H1 (cell line): Measurements from ENCODE around the gene HBS1L. TPM values are rescaled to one million over a fixed set of nuclear protein-coding genes. Genes with fewer than 3 reads are reported as not detected.

ENCODE experiments used
- CTCF ChIA-PET: fragments of 300-600 bp; sonication (Branson Sonifier 250); formaldehyde crosslinking; loops from one replicate; lab custom pipeline; 2021; ENCODE audit not compliant: partially characterized antibody; lab: Charles Lee
- POLR2A ChIA-PET: fragments of 300-600 bp; sonication (Branson Sonifier 250); formaldehyde crosslinking; loops from one replicate; lab custom pipeline; 2021; ENCODE audit warnings: inconsistent platforms; ENCODE audit not compliant: partially characterized antibody; lab: Charles Lee
- DNase-seq, 2 experiments: peaks; one replicate each; pipeline versions ENCODE4 v3.0.0 to v3.0.0-alpha.2; 2010 to 2022; ENCODE audit warnings: low spot score in 2 of 2, low read depth in 1 of 2, mixed read lengths in 1 of 2
- FAIRE-seq: peaks from 2 replicates; lab custom pipeline; 2011; peaks lifted over from hg19 to GRCh38; lab: Jason Lieb, UNC
- H2AFZ ChIP-seq: 2 replicates; pipeline ENCODE4 v1.8.1; 2012; ENCODE audit warnings: low read length, inconsistent platforms
- H2AK5ac ChIP-seq: 2 replicates; pipeline ENCODE4 v1.6.1; 2013; ENCODE audit warnings: low read depth, low read length
- H2BK120ac ChIP-seq: replicated peaks from 2 replicates; pipeline ENCODE3; 2013; ENCODE audit warnings: low read depth, low read length, inconsistent platforms
- H2BK12ac ChIP-seq: 2 replicates; pipeline ENCODE4 v1.6.1; 2013; ENCODE audit warnings: low read depth, low read length
- H2BK15ac ChIP-seq: 2 replicates; pipeline ENCODE4 v1.6.1; 2013; ENCODE audit warnings: low read length
- H2BK20ac ChIP-seq: 2 replicates; pipeline ENCODE4 v1.6.1; 2013; ENCODE audit warnings: low read length
- H2BK5ac ChIP-seq: 2 replicates; pipeline ENCODE4 v1.6.1; 2013; ENCODE audit warnings: low read depth, low read length
- H3K14ac ChIP-seq: 2 replicates; pipeline ENCODE4 v1.6.1; 2013; ENCODE audit warnings: inconsistent platforms; ENCODE audit not compliant: insufficient read length
- H3K18ac ChIP-seq: 2 replicates; pipeline ENCODE4 v1.6.1; 2013; ENCODE audit warnings: low read length; ENCODE audit errors: extremely low read depth
- H3K23ac ChIP-seq: 2 replicates; pipeline ENCODE4 v1.6.1; 2013; ENCODE audit warnings: inconsistent platforms; ENCODE audit not compliant: insufficient read length
- H3K23me2 ChIP-seq: 2 replicates; pipeline ENCODE4 v1.6.1; 2013; ENCODE audit warnings: low read depth, low read length
- H3K27ac ChIP-seq: 2 replicates; pipeline ENCODE4 v1.6.1; 2011; ENCODE audit warnings: low read depth, low read length, inconsistent platforms
- H3K27me3 ChIP-seq, 4 experiments: replicated peaks in 1 of 4; 1 replicate in 1 of 4; 2 replicates in 3 of 4; pipeline versions ENCODE4 v1.6.1 to v1.8.1; 2011 to 2013; ENCODE audit warnings: low read length in 3 of 4, mild to moderate bottlenecking in 3 of 4, inconsistent platforms in 2 of 4, mixed read lengths in 2 of 4, moderate library complexity in 1 of 4; ENCODE audit not compliant: control insufficient read depth in 3 of 4, insufficient read depth in 3 of 4; ENCODE audit errors: extremely low read depth in 1 of 4
- H3K36me3 ChIP-seq, 4 experiments: 2 replicates each; pipeline versions ENCODE4 v1.6.1 to v1.8.1; 2011 to 2013; ENCODE audit warnings: mild to moderate bottlenecking in 4 of 4, low read length in 3 of 4, moderate library complexity in 2 of 4, control low read depth in 1 of 4, inconsistent platforms in 1 of 4; ENCODE audit not compliant: insufficient read depth in 4 of 4, control insufficient read depth in 2 of 4
- H3K4ac ChIP-seq: replicated peaks from 2 replicates; pipeline ENCODE3; 2013; ENCODE audit warnings: low read length, low read depth, mixed read lengths, inconsistent platforms; ENCODE audit not compliant: insufficient read length
- H3K4me1 ChIP-seq, 4 experiments: replicated peaks in 1 of 4; 1 replicate in 1 of 4; 2 replicates in 3 of 4; pipeline versions ENCODE4 v1.6.1 to v1.8.1; 2011 to 2013; ENCODE audit warnings: low read length in 3 of 4, inconsistent platforms in 2 of 4, mixed read lengths in 1 of 4; ENCODE audit not compliant: insufficient read depth in 4 of 4, control insufficient read depth in 3 of 4
- H3K4me2 ChIP-seq, 2 experiments: 2 replicates each; pipeline versions ENCODE4 v1.6.1 to v1.8.1; 2011 to 2013; ENCODE audit warnings: low read depth in 2 of 2, low read length in 2 of 2, control low read depth in 1 of 2, inconsistent platforms in 1 of 2, mild to moderate bottlenecking in 1 of 2; ENCODE audit not compliant: insufficient read depth in 1 of 2
- H3K4me3 ChIP-seq, 4 experiments: fragments of 200-600, 300-600 bp in 1 of 4; sonication (generic), shearing (Covaris generic), sonication (Bioruptor Twin) in 1 of 4; 2 replicates each; pipeline versions ENCODE4 v1.5.1 to v1.8.1; 2011 to 2016; ENCODE audit warnings: low read length in 4 of 4, low read depth in 3 of 4, control low read depth in 2 of 4, inconsistent platforms in 2 of 4, mild to moderate bottlenecking in 2 of 4, mixed read lengths in 1 of 4, moderate library complexity in 1 of 4; ENCODE audit not compliant: insufficient read depth in 2 of 4; ENCODE audit errors: extremely low read depth in 1 of 4
- H3K56ac ChIP-seq: replicated peaks from 2 replicates; pipeline ENCODE3; 2013; ENCODE audit warnings: low read depth, mild to moderate bottlenecking, mixed read lengths, low read length, inconsistent platforms; ENCODE audit not compliant: insufficient read length
- H3K79me1 ChIP-seq: 2 replicates; pipeline ENCODE4 v1.6.1; 2013; ENCODE audit warnings: low read depth, low read length, control low read depth
- H3K79me2 ChIP-seq, 2 experiments: 2 replicates each; pipeline versions ENCODE4 v1.6.1 to v1.8.1; 2012 to 2013; ENCODE audit warnings: low read length in 2 of 2, mild to moderate bottlenecking in 2 of 2, inconsistent platforms in 1 of 2; ENCODE audit not compliant: insufficient read depth in 2 of 2, control insufficient read depth in 1 of 2
- H3K9ac ChIP-seq, 4 experiments: replicated peaks in 1 of 4; 1 replicate in 1 of 4; 2 replicates in 3 of 4; pipeline versions ENCODE4 v1.6.1 to v1.8.1; 2011 to 2013; ENCODE audit warnings: low read depth in 3 of 4, low read length in 3 of 4, control low read depth in 2 of 4, mild to moderate bottlenecking in 2 of 4, moderate library complexity in 2 of 4, inconsistent platforms in 1 of 4; ENCODE audit errors: extremely low read depth in 1 of 4
- H3K9me3 ChIP-seq, 2 experiments: 2 replicates each; pipeline versions ENCODE4 v1.6.1 to v1.8.1; 2012 to 2013; ENCODE audit warnings: mild to moderate bottlenecking in 2 of 2, moderate library complexity in 2 of 2, control low read depth in 1 of 2, inconsistent platforms in 1 of 2, low read depth in 1 of 2, low read length in 1 of 2, mixed read lengths in 1 of 2; ENCODE audit not compliant: insufficient read depth in 2 of 2
- H4K20me1 ChIP-seq, 2 experiments: replicated peaks in 1 of 2; 2 replicates each; pipeline versions ENCODE3 to v1.8.1; 2011 to 2013; ENCODE audit warnings: inconsistent platforms in 2 of 2, low read length in 2 of 2, mild to moderate bottlenecking in 1 of 2; ENCODE audit not compliant: insufficient read depth in 2 of 2, control insufficient read depth in 1 of 2
- H4K5ac ChIP-seq: 2 replicates; pipeline ENCODE4 v1.6.1; 2013; ENCODE audit warnings: low read length, low read depth, mixed read lengths, inconsistent platforms; ENCODE audit not compliant: insufficient read length
- H4K8ac ChIP-seq: 2 replicates; pipeline ENCODE4 v1.8.0; 2013; ENCODE audit warnings: mild to moderate bottlenecking, moderate library complexity, low read length, inconsistent platforms; ENCODE audit not compliant: insufficient read depth; ENCODE audit errors: extremely low read depth
- H4K91ac ChIP-seq: replicated peaks from 2 replicates; pipeline ENCODE3; 2013; ENCODE audit warnings: low read length, mixed read lengths, inconsistent platforms; ENCODE audit not compliant: insufficient read length
- CTCF ChIP-seq, 3 experiments: IDR thresholded peaks; 1 replicate in 2 of 3; 2 replicates in 1 of 3; pipeline versions ENCODE4 v1.5.1 to v1.6.1; 2011; ENCODE audit warnings: low read length in 3 of 3, mild to moderate bottlenecking in 3 of 3, inconsistent platforms in 2 of 3, low read depth in 1 of 3, moderate library complexity in 1 of 3; ENCODE audit not compliant: insufficient read depth in 1 of 3; ENCODE audit errors: control extremely low read depth in 1 of 3
- FOSL1 ChIP-seq: IDR thresholded peaks from 2 replicates; pipeline ENCODE4 v1.6.1; 2011; ENCODE audit warnings: mild to moderate bottlenecking, low read depth, low read length, moderate library complexity; ENCODE audit not compliant: insufficient read depth
- HDAC2 ChIP-seq, 2 experiments: fragments of 300-600 bp in 1 of 2; sonication (generic) in 1 of 2; IDR thresholded peaks; 2 replicates each; pipeline ENCODE4 v1.6.1; 2011 to 2012; ENCODE audit warnings: low read depth in 2 of 2, low read length in 2 of 2, mild to moderate bottlenecking in 2 of 2, moderate library complexity in 2 of 2, borderline replicate concordance in 1 of 2, inconsistent platforms in 1 of 2
- PHF8 ChIP-seq: fragments of 200-600 bp; sonication (generic); conservative IDR thresholded peaks from 2 replicates; pipeline ENCODE4 v1.7.1; 2012; ENCODE audit warnings: low read depth, mild to moderate bottlenecking, inconsistent platforms, low read length, moderate library complexity
- POLR2AphosphoS5 ChIP-seq: IDR thresholded peaks from 2 replicates; pipeline ENCODE4 v1.6.1; 2011; ENCODE audit warnings: low read depth, low read length
- POU5F1 ChIP-seq: IDR thresholded peaks from 2 replicates; pipeline ENCODE4 v1.6.1; 2011; ENCODE audit warnings: low read depth, mild to moderate bottlenecking, low read length, moderate library complexity
- RNF2 ChIP-seq: fragments of 200-900, 300-1000 bp; sonication (generic); IDR thresholded peaks from 2 replicates; pipeline ENCODE4 v1.7.1; 2016; ENCODE audit warnings: borderline replicate concordance, low read depth, mild to moderate bottlenecking, antibody characterized with exemption, low read length; ENCODE audit not compliant: poor library complexity, severe bottlenecking; ENCODE audit errors: missing control alignments
- SIN3A ChIP-seq, 2 experiments: IDR thresholded peaks in 1 of 2; conservative IDR thresholded peaks in 1 of 2; 2 replicates each; pipeline ENCODE4 v1.6.1; 2011 to 2012; ENCODE audit warnings: low read length in 2 of 2, improper control_type of control experiment in 1 of 2, low read depth in 1 of 2, mild to moderate bottlenecking in 1 of 2
- SUZ12 ChIP-seq: fragments of 200-600 bp; sonication (generic); IDR thresholded peaks from 2 replicates; pipeline ENCODE4 v1.6.1; 2012; ENCODE audit warnings: mild to moderate bottlenecking, inconsistent platforms, low read length, moderate library complexity, mixed read lengths
- TCF12 ChIP-seq: IDR thresholded peaks from 2 replicates; pipeline ENCODE4 v1.6.1; 2011; ENCODE audit warnings: low read depth, mild to moderate bottlenecking, low read length
- ZNF274 ChIP-seq: IDR thresholded peaks from 2 replicates; pipeline ENCODE4 v1.7.0; 2012; ENCODE audit warnings: low read length, borderline replicate concordance; ENCODE audit errors: extremely low read depth
- WGBS, 2 experiments: shearing (Covaris generic) in 1 of 2; methylation state at CpG; one replicate each; pipeline versions ENCODE4 v1.1.6 to v1.1.7; 2013 to 2015; ENCODE audit warnings: low lambda C conversion rate in 2 of 2, mixed read lengths in 2 of 2, inconsistent platforms in 1 of 2, low coverage in 1 of 2, missing lambda C conversion rate in 1 of 2; ENCODE audit not compliant: insufficient replicate concordance in 2 of 2, insufficient coverage in 1 of 2, insufficient read length in 1 of 2; ENCODE audit errors: extremely low coverage in 1 of 2, missing lambda C conversion rate in 1 of 2; 5-methylcytosine and 5-hydroxymethylcytosine counted together
- polyA plus RNA-seq, 7 experiments: library from polyadenylated mRNA; depleted of rRNA in 3 of 7; stranded (reverse) in 5 of 7; unstranded in 2 of 7; fragments of >200 nt in 5 of 7; fragments of 200-250 nt in 2 of 7; gene quantifications; 1 replicate in 5 of 7; 2 replicates in 1 of 7; 4 replicates in 1 of 7; pipeline versions ENCODE4 v1.2.1 to v1.2.3, GENCODE V29; 2011 to 2013; ENCODE audit warnings: missing spikeins in 2 of 7, mixed read lengths in 2 of 7
- total RNA-seq: library from RNA; stranded (reverse); fragmentation: NEBNext Ultra II Directional; extraction: Animal tissue kit (Norgen Biotek cat#: 25700); gene quantifications from 2 replicates; pipeline ENCODE4 v1.2.1, GENCODE V29; 2021

HBS1L gene
- total and polyA plus RNA-seq, 2 of the 8 experiments (the other 6 are each of a cell fraction or from before 2014, with no cell fraction given), result 28.1 to 97.1 TPM

GRCh38 chr6:135073217-135073616, 18.6 kb upstream of the HBS1L start:
- Histone ChIP-seq H4K91ac (no peak overlapping the region), H2BK20ac (no peak overlapping the region), H4K20me1 (no peaks in the 10 kb centered on the region), H3K9ac (no peak overlapping the region), H4K8ac (no peak overlapping the region), H3K4me2 (no peak overlapping the region), H3K4ac (no peak overlapping the region), H2BK5ac (no peak overlapping the region), H3K79me2 (no peaks in the 10 kb centered on the region), H2BK15ac (no peak overlapping the region), H3K4me1 (no peaks in the 10 kb centered on the region), H3K27ac (no peak overlapping the region), H2AFZ (no peak overlapping the region), H3K14ac (no peak overlapping the region), H3K18ac (no peak overlapping the region), H2BK120ac (no peak overlapping the region), H3K79me1 (no peaks in the 10 kb centered on the region), H3K56ac (no peak overlapping the region), H3K4me3 (no peak overlapping the region), H3K27me3 (no peaks in the 10 kb centered on the region), H2AK5ac (no peak overlapping the region), H3K36me3 (no peaks in the 10 kb centered on the region), H2BK12ac (no peak overlapping the region), H3K9me3 (no peaks in the 10 kb centered on the region), H4K5ac (no peak overlapping the region), H3K23ac (no peak overlapping the region), H3K23me2 (peaks cover 2% of the 10 kb centered on the region; the same call in 1 of the 2 replicates)
- DNase-seq, result no peak
- no peak for FAIRE-seq
- ChIA-PET POLR2A (no interaction called here), CTCF (interaction anchor here (1.5 kb wide), 1 partner anchor 69 kb away, joined by 4 read pairs; no protein-coding TSS in a partner anchor)
- WGBS, 2 experiments, result 87% methylated on average over 1 of the region's 1 CpG; no CpG with 5 or more reads in 1 of the 2 experiments
- TF ChIP-seq SIN3A (conservative IDR thresholded peaks at IDR 0.05 in 1 of 2, IDR thresholded peaks at IDR 0.05 in 1 of 2; ENCODE audit: low read depth in 1 of 2, low read length in 2 of 2) (no peak), SUZ12 (no peak), HDAC2 (IDR thresholded peaks at IDR 0.05; ENCODE audit: borderline replicate concordance in 1 of 2, low read depth in 2 of 2, low read length in 2 of 2) (no peak), FOSL1 (no peak), POU5F1 (no peak), CTCF (IDR thresholded peaks at IDR 0.05; ENCODE audit: control extremely low read depth in 1 of 3, insufficient read depth in 1 of 3, low read depth in 1 of 3, low read length in 3 of 3) (no peak), POLR2AphosphoS5 (no peak), ZNF274 (no peak), TCF12 (no peak), RNF2 (no peak), PHF8 (no peak)
